ENCODE measurements around the gene TMEM140. TPM values are rescaled to one million over a fixed set of nuclear protein-coding genes. Genes with fewer than 3 reads are reported as not detected.

The TMEM140 gene
- total and polyA plus RNA-seq, 9 of the 15 experiments (the other 6 are each of a cell fraction or from before 2014, with no cell fraction given): 0.03 to 0.82 (median 0.23) TPM

DNA sequence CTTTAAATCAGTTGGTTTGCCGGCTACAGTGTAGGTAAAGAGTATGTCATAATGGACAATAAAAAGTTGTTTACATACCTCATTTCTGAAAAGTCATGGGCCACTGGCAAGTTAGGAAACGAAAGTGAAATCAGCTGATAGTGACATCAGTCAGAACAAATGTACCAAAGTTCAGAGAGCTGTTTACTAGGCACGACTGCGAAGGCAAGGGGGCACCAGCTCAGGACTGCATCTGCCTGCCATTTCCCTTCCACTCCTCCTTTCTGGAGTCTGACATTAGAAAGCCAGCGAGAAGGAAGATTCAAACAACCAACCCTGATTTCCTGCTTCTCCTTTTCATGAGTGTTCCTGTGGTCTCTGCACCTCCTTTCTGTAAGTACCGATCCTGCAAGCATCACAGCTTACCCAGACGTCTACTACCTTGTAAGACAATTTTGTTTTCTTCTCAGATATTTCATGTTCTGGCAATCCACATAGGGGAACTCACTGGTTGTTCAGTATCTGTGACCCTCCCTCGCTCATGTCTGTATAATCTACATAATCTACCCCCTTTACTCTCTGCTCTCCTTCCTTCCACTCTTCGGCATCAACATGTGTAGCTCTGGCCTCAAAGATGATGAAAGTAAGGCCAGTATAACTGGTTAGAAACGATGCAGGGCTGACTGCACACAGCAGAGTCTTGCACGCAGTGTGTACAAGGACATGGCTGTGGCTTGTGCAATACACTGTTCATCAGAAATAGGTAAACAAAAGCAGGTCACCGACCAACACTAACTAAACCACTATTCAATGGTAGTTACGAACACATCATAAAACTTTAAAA is at the start of gene TMEM140 (continued):
- TF ChIP-seq, protein P1, sequence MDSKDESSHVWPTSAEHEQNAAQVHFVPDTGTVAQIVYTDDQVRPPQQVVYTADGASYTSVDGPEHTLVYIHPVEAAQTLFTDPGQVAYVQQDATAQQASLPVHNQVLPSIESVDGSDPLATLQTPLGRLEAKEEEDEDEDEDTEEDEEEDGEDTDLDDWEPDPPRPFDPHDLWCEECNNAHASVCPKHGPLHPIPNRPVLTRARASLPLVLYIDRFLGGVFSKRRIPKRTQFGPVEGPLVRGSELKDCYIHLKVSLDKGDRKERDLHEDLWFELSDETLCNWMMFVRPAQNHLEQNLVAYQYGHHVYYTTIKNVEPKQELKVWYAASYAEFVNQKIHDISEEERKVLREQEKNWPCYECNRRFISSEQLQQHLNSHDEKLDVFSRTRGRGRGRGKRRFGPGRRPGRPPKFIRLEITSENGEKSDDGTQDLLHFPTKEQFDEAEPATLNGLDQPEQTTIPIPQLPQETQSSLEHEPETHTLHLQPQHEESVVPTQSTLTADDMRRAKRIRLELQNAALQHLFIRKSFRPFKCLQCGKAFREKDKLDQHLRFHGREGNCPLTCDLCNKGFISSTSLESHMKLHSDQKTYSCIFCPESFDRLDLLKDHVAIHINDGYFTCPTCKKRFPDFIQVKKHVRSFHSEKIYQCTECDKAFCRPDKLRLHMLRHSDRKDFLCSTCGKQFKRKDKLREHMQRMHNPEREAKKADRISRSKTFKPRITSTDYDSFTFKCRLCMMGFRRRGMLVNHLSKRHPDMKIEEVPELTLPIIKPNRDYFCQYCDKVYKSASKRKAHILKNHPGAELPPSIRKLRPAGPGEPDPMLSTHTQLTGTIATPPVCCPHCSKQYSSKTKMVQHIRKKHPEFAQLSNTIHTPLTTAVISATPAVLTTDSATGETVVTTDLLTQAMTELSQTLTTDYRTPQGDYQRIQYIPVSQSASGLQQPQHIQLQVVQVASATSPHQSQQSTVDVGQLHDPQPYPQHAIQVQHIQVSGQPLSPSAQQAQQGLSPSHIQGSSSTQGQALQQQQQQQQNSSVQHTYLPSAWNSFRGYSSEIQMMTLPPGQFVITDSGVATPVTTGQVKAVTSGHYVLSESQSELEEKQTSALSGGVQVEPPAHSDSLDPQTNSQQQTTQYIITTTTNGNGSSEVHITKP (IDR thresholded peaks at IDR 0.05; ENCODE audit: partially characterized antibody): no peak
- TF ChIP-seq LARP7 (IDR thresholded peaks at IDR 0.05) (no peak), PPARD (CRISPR knock-in tag; IDR thresholded peaks at IDR 0.05) (no peak), ERF (CRISPR knock-in tag; IDR thresholded peaks at IDR 0.05) (no peak), FOXJ2 (tag; IDR thresholded peaks at IDR 0.05) (no peak; the same call in none of the 2 replicates), NFYB (IDR thresholded peaks at IDR 0.05; ENCODE audit: extremely low read depth, insufficient read length) (no peak), MAFF (IDR thresholded peaks at IDR 0.05; ENCODE audit: low read length) (0 out of 2 replicates have a peak, but pooled peaks have one; percentile 7), DPF2 (IDR thresholded peaks at IDR 0.05) (peak; percentile 53; the same call in 1 of the 2 replicates), ZEB2 (IDR thresholded peaks at IDR 0.05) (peak; percentile 9; the same call in 1 of the 2 replicates), RBM17 (IDR thresholded peaks at IDR 0.05; ENCODE audit: borderline replicate concordance, low read depth, low read length) (no peak), KDM4B (IDR thresholded peaks at IDR 0.05; ENCODE audit: borderline replicate concordance in 2 of 2, low read depth in 1 of 2) (no peak), BACH1 (tag; IDR thresholded peaks at IDR 0.05) (peak; percentile 78; the same call in 1 of the 2 replicates), ZNF699 (CRISPR knock-in tag; IDR thresholded peaks at IDR 0.05; ENCODE audit: insufficient replicate concordance) (no peak)
- TF ChIP-seq, protein P2, sequence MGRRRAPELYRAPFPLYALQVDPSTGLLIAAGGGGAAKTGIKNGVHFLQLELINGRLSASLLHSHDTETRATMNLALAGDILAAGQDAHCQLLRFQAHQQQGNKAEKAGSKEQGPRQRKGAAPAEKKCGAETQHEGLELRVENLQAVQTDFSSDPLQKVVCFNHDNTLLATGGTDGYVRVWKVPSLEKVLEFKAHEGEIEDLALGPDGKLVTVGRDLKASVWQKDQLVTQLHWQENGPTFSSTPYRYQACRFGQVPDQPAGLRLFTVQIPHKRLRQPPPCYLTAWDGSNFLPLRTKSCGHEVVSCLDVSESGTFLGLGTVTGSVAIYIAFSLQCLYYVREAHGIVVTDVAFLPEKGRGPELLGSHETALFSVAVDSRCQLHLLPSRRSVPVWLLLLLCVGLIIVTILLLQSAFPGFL (CRISPR knock-in tag; IDR thresholded peaks at IDR 0.05): no peak
- TF ChIP-seq, protein P3, sequence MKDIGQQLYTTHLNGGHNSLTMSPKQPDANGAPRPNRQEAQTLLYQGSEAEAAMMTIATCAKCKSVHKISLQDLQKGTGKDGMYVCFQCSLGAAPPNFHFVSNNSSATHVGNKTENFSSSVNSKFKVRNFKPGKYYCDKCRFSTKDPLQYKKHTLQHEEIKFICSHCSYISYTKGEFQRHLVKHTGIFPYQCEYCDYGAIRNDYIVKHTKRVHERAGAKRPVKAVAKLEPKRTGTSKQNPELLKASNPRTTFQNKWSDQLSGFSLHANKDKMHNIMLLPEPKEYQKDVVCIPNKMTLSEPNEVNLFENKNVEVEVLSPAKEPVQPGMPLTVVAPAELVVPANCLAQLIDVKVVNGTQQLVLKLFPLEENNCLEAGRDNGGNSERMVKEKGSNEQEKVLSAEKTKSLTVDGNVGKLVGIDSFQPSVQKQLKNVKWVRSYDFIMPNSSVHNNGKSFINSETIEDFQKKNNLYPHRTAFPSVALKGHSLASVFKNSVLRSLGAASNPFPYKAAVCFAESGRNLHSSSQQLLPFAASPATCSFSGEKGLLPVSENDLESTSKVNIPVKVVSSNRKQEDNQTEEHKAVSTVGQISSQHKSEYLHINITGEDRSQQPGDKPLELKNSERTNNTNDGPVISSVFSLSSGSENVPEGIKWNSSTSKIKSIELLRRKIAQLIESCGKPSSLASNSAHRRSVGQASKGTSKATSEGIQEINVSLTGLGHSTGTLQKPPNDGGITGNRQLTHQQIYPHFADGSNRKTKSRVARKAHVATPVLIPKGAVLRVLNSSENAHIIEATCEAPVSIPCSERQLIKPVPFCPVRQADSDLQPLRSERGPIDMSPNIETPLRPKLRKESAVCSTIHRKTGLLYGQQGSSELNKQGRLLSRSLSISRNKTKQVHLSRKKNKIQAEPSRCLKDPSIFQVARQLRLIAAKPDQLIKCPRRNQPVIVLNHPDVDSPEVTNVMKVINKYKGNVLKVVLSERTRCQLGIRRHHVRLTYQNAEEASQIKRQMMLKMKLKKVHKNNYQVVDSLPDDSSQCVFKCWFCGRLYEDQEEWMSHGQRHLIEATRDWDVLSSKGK (CRISPR knock-in tag; IDR thresholded peaks at IDR 0.05): no peak
- TF ChIP-seq, protein P4, sequence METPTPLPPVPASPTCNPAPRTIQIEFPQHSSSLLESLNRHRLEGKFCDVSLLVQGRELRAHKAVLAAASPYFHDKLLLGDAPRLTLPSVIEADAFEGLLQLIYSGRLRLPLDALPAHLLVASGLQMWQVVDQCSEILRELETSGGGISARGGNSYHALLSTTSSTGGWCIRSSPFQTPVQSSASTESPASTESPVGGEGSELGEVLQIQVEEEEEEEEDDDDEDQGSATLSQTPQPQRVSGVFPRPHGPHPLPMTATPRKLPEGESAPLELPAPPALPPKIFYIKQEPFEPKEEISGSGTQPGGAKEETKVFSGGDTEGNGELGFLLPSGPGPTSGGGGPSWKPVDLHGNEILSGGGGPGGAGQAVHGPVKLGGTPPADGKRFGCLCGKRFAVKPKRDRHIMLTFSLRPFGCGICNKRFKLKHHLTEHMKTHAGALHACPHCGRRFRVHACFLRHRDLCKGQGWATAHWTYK (CRISPR knock-in tag; IDR thresholded peaks at IDR 0.05): no peak

All from K562 (cell line).